CD4-positive, alpha-beta T cell (primary cell): ENCODE results near the gene ZBTB11. TPM values are rescaled to one million over a fixed set of nuclear protein-coding genes. Genes with fewer than 3 reads are reported as not detected.

Experiments used
- ATAC-seq: fragments of 200-7000 bp; cut with Tn5 transposase; one replicate; pipeline ENCODE4 v1.10.0; 2022; ENCODE audit warnings: mild to moderate bottlenecking; ENCODE audit not compliant: poor library complexity
- CTCF ChIA-PET: fragments of 350-600 bp; sonication (Branson Sonifier 250); formaldehyde crosslinking; loops from one replicate; lab custom pipeline; 2021; ENCODE audit warnings: antibody characterized with exemption, inconsistent platforms; lab: Charles Lee
- POLR2A ChIA-PET: fragments of 350-600 bp; sonication (Branson Sonifier 250); formaldehyde crosslinking; loops from one replicate; lab custom pipeline; 2021; ENCODE audit warnings: antibody characterized with exemption, inconsistent platforms; lab: Charles Lee
- DNase-seq, 14 experiments: peaks; one replicate each; pipeline ENCODE4 v3.0.0-alpha.2; 2013 to 2020; ENCODE audit warnings: mixed read lengths in 2 of 14
- H3K27ac ChIP-seq, 2 donors: one replicate each; pipeline versions ENCODE4 v1.5.1 to v1.7.0; 2013; ENCODE audit warnings: low read length in 2 of 2, low read depth in 1 of 2, mild to moderate bottlenecking in 1 of 2
- H3K27me3 ChIP-seq, 2 experiments: 1 replicate in 1 of 2; 2 replicates in 1 of 2; pipeline versions ENCODE4 v1.6.1 to v1.7.0; 2013; ENCODE audit warnings: low read length in 2 of 2, control low read depth in 1 of 2, mild to moderate bottlenecking in 1 of 2, moderate library complexity in 1 of 2; ENCODE audit not compliant: insufficient read depth in 2 of 2, control insufficient read depth in 1 of 2
- H3K36me3 ChIP-seq: one replicate; pipeline ENCODE4 v1.6.1; 2013; ENCODE audit warnings: low read length, control low read depth; ENCODE audit not compliant: insufficient read depth
- H3K4me1 ChIP-seq: one replicate; pipeline ENCODE4 v1.6.1; 2013; ENCODE audit warnings: low read length, control low read depth; ENCODE audit not compliant: insufficient read depth
- H3K4me3 ChIP-seq: one replicate; pipeline ENCODE4 v1.5.1; 2013; ENCODE audit warnings: mild to moderate bottlenecking, low read length, moderate library complexity
- H3K9me3 ChIP-seq, 2 experiments: 1 replicate in 1 of 2; 2 replicates in 1 of 2; pipeline versions ENCODE4 v1.6.1 to v1.7.0; 2013; ENCODE audit warnings: low read length in 2 of 2, mild to moderate bottlenecking in 2 of 2, control low read depth in 1 of 2, moderate library complexity in 1 of 2; ENCODE audit not compliant: control insufficient read depth in 1 of 2, insufficient read depth in 1 of 2
- H3K27ac Mint-ChIP-seq: one replicate; pipeline ENCODE4 v1.8.0; 2020; ENCODE audit warnings: mixed read lengths
- H3K27me3 Mint-ChIP-seq: one replicate; pipeline ENCODE4 v1.8.0; 2021; ENCODE audit warnings: mixed read lengths
- H3K36me3 Mint-ChIP-seq: one replicate; pipeline ENCODE4 v1.8.0; 2021; ENCODE audit warnings: low read depth, mixed read lengths
- H3K4me1 Mint-ChIP-seq: one replicate; pipeline ENCODE4 v1.8.0; 2021; ENCODE audit warnings: low read depth, mixed read lengths
- H3K4me3 Mint-ChIP-seq: one replicate; pipeline ENCODE4 v1.8.0; 2020; ENCODE audit warnings: mild to moderate bottlenecking, mixed read lengths
- H3K9me3 Mint-ChIP-seq: one replicate; pipeline ENCODE4 v1.8.0; 2020; ENCODE audit warnings: mixed read lengths
- intact Hi-C, 2 experiments: fragments of 100-400 bp; cut with DNase I in 1 of 2; cut with micrococcal nuclease in 1 of 2; formaldehyde crosslinking; loops; one replicate each; pipeline versions ENCODE4 v1.15.1 to v1.9.0; 2023 to 2025; cut with DNase I, micrococcal nuclease
- total RNA-seq, 174 experiments: library from RNA in 2 of 174; stranded (reverse) in 2 of 174; gene quantifications; one replicate each; pipeline ENCODE4 v1.2.3 and lab custom pipeline; 2021 to 2026
- TF ChIP-seq, protein P1 (sequence below): fragments of 200-600 bp; IDR thresholded peaks from one replicate; pipeline ENCODE4 v1.8.0; 2022; ENCODE audit warnings: antibody characterized with exemption, mild to moderate bottlenecking

The ZBTB11 gene
- total RNA-seq, 2 experiments from 2014 or later = 73.5 to 76.6 TPM

DNA sequence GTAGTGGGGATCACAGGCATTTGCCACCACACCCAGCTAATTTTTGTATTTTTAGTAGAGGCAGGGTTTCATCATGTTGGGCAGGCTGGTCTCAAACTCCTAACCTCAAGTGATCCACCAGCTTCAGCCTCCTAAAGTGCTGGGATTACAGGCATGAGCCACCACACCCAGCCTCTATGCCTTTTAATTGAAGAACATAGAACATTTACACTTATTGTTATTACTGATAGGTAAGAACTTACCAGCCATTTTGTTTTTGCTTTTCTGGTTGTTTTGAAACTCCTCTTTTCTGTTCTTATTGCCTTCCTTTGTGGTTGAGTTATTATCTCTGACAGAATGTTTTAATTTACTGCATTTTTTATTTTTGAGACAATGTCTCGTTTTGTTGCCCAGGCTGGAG is 73.7 kb downstream of the ZBTB11 start:
- TF ChIP-seq, protein P1, sequence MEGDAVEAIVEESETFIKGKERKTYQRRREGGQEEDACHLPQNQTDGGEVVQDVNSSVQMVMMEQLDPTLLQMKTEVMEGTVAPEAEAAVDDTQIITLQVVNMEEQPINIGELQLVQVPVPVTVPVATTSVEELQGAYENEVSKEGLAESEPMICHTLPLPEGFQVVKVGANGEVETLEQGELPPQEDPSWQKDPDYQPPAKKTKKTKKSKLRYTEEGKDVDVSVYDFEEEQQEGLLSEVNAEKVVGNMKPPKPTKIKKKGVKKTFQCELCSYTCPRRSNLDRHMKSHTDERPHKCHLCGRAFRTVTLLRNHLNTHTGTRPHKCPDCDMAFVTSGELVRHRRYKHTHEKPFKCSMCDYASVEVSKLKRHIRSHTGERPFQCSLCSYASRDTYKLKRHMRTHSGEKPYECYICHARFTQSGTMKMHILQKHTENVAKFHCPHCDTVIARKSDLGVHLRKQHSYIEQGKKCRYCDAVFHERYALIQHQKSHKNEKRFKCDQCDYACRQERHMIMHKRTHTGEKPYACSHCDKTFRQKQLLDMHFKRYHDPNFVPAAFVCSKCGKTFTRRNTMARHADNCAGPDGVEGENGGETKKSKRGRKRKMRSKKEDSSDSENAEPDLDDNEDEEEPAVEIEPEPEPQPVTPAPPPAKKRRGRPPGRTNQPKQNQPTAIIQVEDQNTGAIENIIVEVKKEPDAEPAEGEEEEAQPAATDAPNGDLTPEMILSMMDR = no peak

DNA sequence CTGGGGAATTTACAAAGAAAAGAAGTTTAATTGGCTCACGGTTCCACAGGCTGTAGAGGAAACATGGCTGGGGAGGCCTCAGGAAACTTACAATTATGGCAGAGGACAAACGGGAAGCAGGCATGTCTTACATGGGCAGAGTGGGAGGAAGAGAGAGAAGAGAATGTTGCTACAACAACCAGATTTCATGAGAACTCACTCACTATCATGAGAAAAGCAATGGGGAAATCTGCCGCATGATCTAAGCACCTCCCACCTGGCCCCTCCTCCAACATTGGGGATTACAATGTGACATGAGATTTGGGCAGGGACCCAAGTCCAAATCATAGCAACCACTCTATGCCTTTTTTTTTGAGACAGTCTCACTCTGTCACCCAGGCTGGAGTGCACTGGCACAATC is 74.2 kb downstream of the ZBTB11 start:
- ChIA-PET CTCF (no interaction called here), POLR2A (no interaction called here)
- Histone ChIP-seq H3K27me3 (no peaks in the 10 kb centered on the region), H3K36me3 (no peaks in the 10 kb centered on the region), H3K4me1 (no peaks in the 10 kb centered on the region), H3K9me3 (peaks cover 0 to 3% of the 10 kb centered on the region in 2 experiments), H3K4me3 (no peak overlapping the region), H3K27ac (no peak overlapping the region)
- intact Hi-C loops = no loop called here
- Mint-ChIP-seq H3K4me1 (no peaks in the 10 kb centered on the region), H3K36me3 (no peaks in the 10 kb centered on the region), H3K27me3 (no peaks in the 10 kb centered on the region), H3K27ac (no peak overlapping the region), H3K4me3 (no peak overlapping the region), H3K9me3 (no peaks in the 10 kb centered on the region)
- ATAC-seq (no peak), DNase-seq (no peak)
- TF ChIP-seq, protein P1 = no peak

More for the DNA sequence above, 73.7 kb downstream of the ZBTB11 start:
- no peaks in the 10 kb centered on the region for H3K36me3 ChIP-seq
- Mint-ChIP-seq H3K27ac (no peak overlapping the region), H3K9me3 (no peaks in the 10 kb centered on the region), H3K27me3 (no peaks in the 10 kb centered on the region), H3K4me3 (no peak overlapping the region), H3K36me3 (no peaks in the 10 kb centered on the region), H3K4me1 (no peaks in the 10 kb centered on the region)
- ATAC-seq = no peak
- no peak overlapping the region for H3K27ac ChIP-seq
- ChIA-PET CTCF (no interaction called here), POLR2A (no interaction called here)
- DNase-seq = no peak
- no peak overlapping the region for H3K4me3 ChIP-seq
- H3K9me3 ChIP-seq = peaks cover 0 to 3% of the 10 kb centered on the region in 2 experiments
- intact Hi-C loops = no loop called here
- H3K4me1 ChIP-seq = no peaks in the 10 kb centered on the region
- no peaks in the 10 kb centered on the region for H3K27me3 ChIP-seq

Other genes starting within 250 kb of the ZBTB11 start
- 10 to 100 TPM; 37.5 to 39.3 TPM for gene SENP7, start 163.9 kb downstream of the ZBTB11 start, total RNA-seq
- gene TRMT10C, start 115.3 kb downstream of the ZBTB11 start, total RNA-seq = 10 to 100 TPM; 49.4 to 51.2 TPM
- gene PCNP, start 103.0 kb downstream of the ZBTB11 start, total RNA-seq = 100 to 1,000 TPM; 177 to 181 TPM
- 1,000 to 10,000 TPM; 1,722 to 1,769 TPM for gene RPL24, start 9.6 kb upstream of the ZBTB11 start, total RNA-seq
- 1 to 10 TPM; 6.3 to 6.6 TPM for gene CEP97, start 47.5 kb upstream of the ZBTB11 start, total RNA-seq
- gene NXPE3, start 102.1 kb upstream of the ZBTB11 start, total RNA-seq = 10 to 100 TPM; 37.4 to 37.5 TPM
- gene NFKBIZ, start 172.4 kb upstream of the ZBTB11 start, total RNA-seq = 100 to 1,000 TPM; 438 to 451 TPM